Globus pallidus (tissue), 1 donor: ENCODE data around the gene C2orf68.
"Not testable (repeated sequence)": the region's sequence is repeated elsewhere in the genome, so short reads cannot be mapped to it uniquely, and the experiment has no call there.

Source experiments
- DNase-seq: peaks from one replicate; pipeline ENCODE4 v3.0.0-alpha.2; 2015; ENCODE audit warnings: low spot score

The C2orf68 gene

GRCh38 chr2:85611705-85612587 lies at the start of gene C2orf68:
Gene C2orf68 (minus strand): TSS chr2:85612066. CDS start chr2:85611984, 82 bp downstream.
- peak; percentile 87 for DNase-seq

- no peak for DNase-seq
Observed at GRCh38 chr2:85661139-85661858, 49.4 kb upstream of the C2orf68 start.

- DNase-seq = no peak
Observed at GRCh38 chr2:85660725-85661124, 48.9 kb upstream of the C2orf68 start.

GRCh38 chr2:85660301-85660700 lies 48.4 kb upstream of the C2orf68 start:
- DNase-seq = not testable (repeated sequence)

- no peak for DNase-seq
Observed at GRCh38 chr2:85659324-85659981, 47.6 kb upstream of the C2orf68 start.

GRCh38 chr2:85657399-85657798 lies 45.5 kb upstream of the C2orf68 start:
- not testable (repeated sequence) for DNase-seq

GRCh38 chr2:85656468-85656867 lies 44.6 kb upstream of the C2orf68 start:
- DNase-seq = no peak

- DNase-seq = no peak
Observed at GRCh38 chr2:85655961-85656417, 44.1 kb upstream of the C2orf68 start.

- DNase-seq = peak; percentile 47
Observed at GRCh38 chr2:85653996-85654395, 42.1 kb upstream of the C2orf68 start.

GRCh38 chr2:85652056-85652455 lies 40.2 kb upstream of the C2orf68 start:
- no peak for DNase-seq

- DNase-seq = no peak
Observed at GRCh38 chr2:85651097-85651496, 39.2 kb upstream of the C2orf68 start.

- no peak for DNase-seq
Observed at GRCh38 chr2:85650456-85650855, 38.6 kb upstream of the C2orf68 start.

- DNase-seq = no peak
Observed at GRCh38 chr2:85649201-85650190, 37.6 kb upstream of the C2orf68 start.

- no peak for DNase-seq
Observed at GRCh38 chr2:85648619-85649018, 36.8 kb upstream of the C2orf68 start.

GRCh38 chr2:85647823-85648526 lies 36.1 kb upstream of the C2orf68 start:
- no peak for DNase-seq

GRCh38 chr2:85646166-85646565 lies 34.3 kb upstream of the C2orf68 start:
- no peak for DNase-seq

- no peak for DNase-seq
Observed at GRCh38 chr2:85644909-85645308, 33.0 kb upstream of the C2orf68 start.

- no peak for DNase-seq
Observed at GRCh38 chr2:85642725-85643124, 30.9 kb upstream of the C2orf68 start.

- DNase-seq = no peak
Observed at GRCh38 chr2:85635636-85636035, 23.8 kb upstream of the C2orf68 start.

GRCh38 chr2:85635011-85635410 lies 23.1 kb upstream of the C2orf68 start:
- DNase-seq = no peak

- DNase-seq = no peak
Observed at GRCh38 chr2:85631316-85631715, 19.4 kb upstream of the C2orf68 start.
